ENCODE data around the gene SMOC2. TPM values are rescaled to one million over a fixed set of nuclear protein-coding genes. Genes with fewer than 3 reads are reported as not detected.

SMOC2 gene
- total RNA-seq, 1 donor from 2014 or later: not detected

- H3K27me3 Mint-ChIP-seq (ENCODE audit: insufficient read depth): peaks cover 2% of the 10 kb centered on the region
- H3K9me3 Mint-ChIP-seq: no peaks in the 10 kb centered on the region
- no peaks in the 10 kb centered on the region for H3K36me3 Mint-ChIP-seq (ENCODE audit: low read depth)
- H3K27ac Mint-ChIP-seq: no peak overlapping the region
- no peaks in the 10 kb centered on the region for H3K4me1 Mint-ChIP-seq (ENCODE audit: low read depth)
- no peak for DNase-seq (ENCODE audit: low spot score)
- no peak overlapping the region for H3K4me3 Mint-ChIP-seq
- intact Hi-C loops (cut with micrococcal nuclease): no loop called here
Observed at GRCh38 chr6:168459572-168459971, 18.6 kb downstream of the SMOC2 start.

- Mint-ChIP-seq H3K9me3 (no peaks in the 10 kb centered on the region), H3K4me1 (ENCODE audit: low read depth) (no peaks in the 10 kb centered on the region), H3K4me3 (no peak overlapping the region), H3K36me3 (ENCODE audit: low read depth) (no peaks in the 10 kb centered on the region), H3K27ac (no peak overlapping the region), H3K27me3 (ENCODE audit: insufficient read depth) (peaks cover 2% of the 10 kb centered on the region)
- no peak for DNase-seq (ENCODE audit: low spot score)
- intact Hi-C loops (cut with micrococcal nuclease): no loop called here
Observed at GRCh38 chr6:168462289-168462853, 21.4 kb downstream of the SMOC2 start.

GRCh38 chr6:168464546-168464945, 23.6 kb downstream of the SMOC2 start:
- DNase-seq (ENCODE audit: low spot score): no peak
- H3K4me1 Mint-ChIP-seq (ENCODE audit: low read depth): no peaks in the 10 kb centered on the region
- no peak overlapping the region for H3K4me3 Mint-ChIP-seq
- H3K36me3 Mint-ChIP-seq (ENCODE audit: low read depth): no peaks in the 10 kb centered on the region
- H3K27ac Mint-ChIP-seq: no peak overlapping the region
- intact Hi-C loops (cut with micrococcal nuclease): no loop called here
- H3K9me3 Mint-ChIP-seq: no peaks in the 10 kb centered on the region
- H3K27me3 Mint-ChIP-seq (ENCODE audit: insufficient read depth): peaks cover 2% of the 10 kb centered on the region

GRCh38 chr6:168468045-168468444, 27.1 kb downstream of the SMOC2 start:
- Mint-ChIP-seq H3K4me1 (ENCODE audit: low read depth) (no peaks in the 10 kb centered on the region), H3K27ac (no peak overlapping the region), H3K4me3 (no peak overlapping the region), H3K27me3 (ENCODE audit: insufficient read depth) (no peaks in the 10 kb centered on the region), H3K36me3 (ENCODE audit: low read depth) (no peaks in the 10 kb centered on the region), H3K9me3 (no peaks in the 10 kb centered on the region)
- no peak for DNase-seq (ENCODE audit: low spot score)
- intact Hi-C loops (cut with micrococcal nuclease): no loop called here

GRCh38 chr6:168469521-168469920, 28.5 kb downstream of the SMOC2 start:
- no peak for DNase-seq (ENCODE audit: low spot score)
- Mint-ChIP-seq H3K4me3 (no peak overlapping the region), H3K36me3 (ENCODE audit: low read depth) (no peaks in the 10 kb centered on the region), H3K9me3 (no peaks in the 10 kb centered on the region), H3K4me1 (ENCODE audit: low read depth) (no peaks in the 10 kb centered on the region), H3K27me3 (ENCODE audit: insufficient read depth) (no peaks in the 10 kb centered on the region), H3K27ac (no peak overlapping the region)
- intact Hi-C loops (cut with micrococcal nuclease): no loop called here

GRCh38 chr6:168469926-168470325, 28.9 kb downstream of the SMOC2 start:
- H3K9me3 Mint-ChIP-seq: no peaks in the 10 kb centered on the region
- H3K27ac Mint-ChIP-seq: no peak overlapping the region
- H3K4me1 Mint-ChIP-seq (ENCODE audit: low read depth): no peaks in the 10 kb centered on the region
- no peaks in the 10 kb centered on the region for H3K27me3 Mint-ChIP-seq (ENCODE audit: insufficient read depth)
- intact Hi-C loops (cut with micrococcal nuclease): no loop called here
- H3K36me3 Mint-ChIP-seq (ENCODE audit: low read depth): no peaks in the 10 kb centered on the region
- no peak overlapping the region for H3K4me3 Mint-ChIP-seq
- DNase-seq (ENCODE audit: low spot score): no peak

GRCh38 chr6:168472363-168472762, 31.4 kb downstream of the SMOC2 start:
- no peaks in the 10 kb centered on the region for H3K27me3 Mint-ChIP-seq (ENCODE audit: insufficient read depth)
- H3K36me3 Mint-ChIP-seq (ENCODE audit: low read depth): no peaks in the 10 kb centered on the region
- H3K9me3 Mint-ChIP-seq: no peaks in the 10 kb centered on the region
- H3K27ac Mint-ChIP-seq: no peak overlapping the region
- H3K4me3 Mint-ChIP-seq: no peak overlapping the region
- DNase-seq (ENCODE audit: low spot score): no peak
- no peaks in the 10 kb centered on the region for H3K4me1 Mint-ChIP-seq (ENCODE audit: low read depth)
- intact Hi-C loops (cut with micrococcal nuclease): no loop called here

- intact Hi-C loops (cut with micrococcal nuclease): no loop called here
- Mint-ChIP-seq H3K4me3 (no peak overlapping the region), H3K36me3 (ENCODE audit: low read depth) (no peaks in the 10 kb centered on the region), H3K4me1 (ENCODE audit: low read depth) (no peaks in the 10 kb centered on the region), H3K27me3 (ENCODE audit: insufficient read depth) (no peaks in the 10 kb centered on the region), H3K27ac (no peak overlapping the region), H3K9me3 (no peaks in the 10 kb centered on the region)
- no peak for DNase-seq (ENCODE audit: low spot score)
Observed at GRCh38 chr6:168473197-168473596, 32.2 kb downstream of the SMOC2 start.

- Mint-ChIP-seq H3K27me3 (ENCODE audit: insufficient read depth) (no peaks in the 10 kb centered on the region), H3K27ac (no peak overlapping the region)
Observed at GRCh38 chr6:168475188-168476013, 34.4 kb downstream of the SMOC2 start.

GRCh38 chr6:168479421-168479820, 38.4 kb downstream of the SMOC2 start:
- H3K4me1 Mint-ChIP-seq (ENCODE audit: low read depth): no peaks in the 10 kb centered on the region
- H3K27me3 Mint-ChIP-seq (ENCODE audit: insufficient read depth): peaks cover 3% of the 10 kb centered on the region
- no peak overlapping the region for H3K4me3 Mint-ChIP-seq
- H3K9me3 Mint-ChIP-seq: no peaks in the 10 kb centered on the region
- H3K36me3 Mint-ChIP-seq (ENCODE audit: low read depth): no peaks in the 10 kb centered on the region
- DNase-seq (ENCODE audit: low spot score): no peak
- no peak overlapping the region for H3K27ac Mint-ChIP-seq
- intact Hi-C loops (cut with micrococcal nuclease): no loop called here

More at GRCh38 chr6:168475188-168476013, 34.4 kb downstream of the SMOC2 start:
- no peak overlapping the region for H3K4me3 Mint-ChIP-seq
- H3K9me3 Mint-ChIP-seq: no peaks in the 10 kb centered on the region
- H3K36me3 Mint-ChIP-seq (ENCODE audit: low read depth): no peaks in the 10 kb centered on the region
- intact Hi-C loops (cut with micrococcal nuclease): no loop called here
- no peak for DNase-seq (ENCODE audit: low spot score)
- no peaks in the 10 kb centered on the region for H3K4me1 Mint-ChIP-seq (ENCODE audit: low read depth)

- DNase-seq (ENCODE audit: low spot score): no peak
- Mint-ChIP-seq H3K4me3 (no peak overlapping the region), H3K9me3 (no peaks in the 10 kb centered on the region), H3K4me1 (ENCODE audit: low read depth) (no peaks in the 10 kb centered on the region), H3K27ac (no peak overlapping the region), H3K36me3 (ENCODE audit: low read depth) (no peaks in the 10 kb centered on the region), H3K27me3 (ENCODE audit: insufficient read depth) (peaks cover 3% of the 10 kb centered on the region)
- intact Hi-C loops (cut with micrococcal nuclease): no loop called here
Observed at GRCh38 chr6:168480481-168480880, 39.5 kb downstream of the SMOC2 start.

- Mint-ChIP-seq H3K9me3 (no peaks in the 10 kb centered on the region), H3K27me3 (ENCODE audit: insufficient read depth) (peaks cover 3% of the 10 kb centered on the region), H3K27ac (no peak overlapping the region), H3K4me3 (no peak overlapping the region), H3K4me1 (ENCODE audit: low read depth) (no peaks in the 10 kb centered on the region), H3K36me3 (ENCODE audit: low read depth) (no peaks in the 10 kb centered on the region)
- no peak for DNase-seq (ENCODE audit: low spot score)
- intact Hi-C loops (cut with micrococcal nuclease): no loop called here
Observed at GRCh38 chr6:168485818-168486217, 44.8 kb downstream of the SMOC2 start.

GRCh38 chr6:168490757-168491156, 49.8 kb downstream of the SMOC2 start:
- H3K27me3 Mint-ChIP-seq (ENCODE audit: insufficient read depth): no peaks in the 10 kb centered on the region
- intact Hi-C loops (cut with micrococcal nuclease): no loop called here
- H3K4me1 Mint-ChIP-seq (ENCODE audit: low read depth): no peaks in the 10 kb centered on the region
- no peaks in the 10 kb centered on the region for H3K9me3 Mint-ChIP-seq
- no peak overlapping the region for H3K4me3 Mint-ChIP-seq
- no peaks in the 10 kb centered on the region for H3K36me3 Mint-ChIP-seq (ENCODE audit: low read depth)
- no peak overlapping the region for H3K27ac Mint-ChIP-seq
- no peak for DNase-seq (ENCODE audit: low spot score)
